ENCODE measurements around the gene TBC1D28.
"Not testable (repeated sequence)": the region's sequence is repeated elsewhere in the genome, so short reads cannot be mapped to it uniquely, and the experiment has no call there.

- not testable (repeated sequence) for TF ChIP-seq CTCF, EZH2, EZH2phosphoT487 (IDR thresholded peaks at IDR 0.05)
Observed at GRCh38 chr17:18666326-18666725, 22.1 kb upstream of the TBC1D28 start.

Data from neural progenitor cell (in vitro differentiated cells).